ENCODE measurements around the gene CSRP3.

CSRP3 gene

GRCh38 chr11:19208181-19208580 lies 6.4 kb upstream of the CSRP3 start:
- ATAC-seq = no peak
- H3K27ac Mint-ChIP-seq = no peak overlapping the region

GRCh38 chr11:19204836-19205235 lies 3.1 kb upstream of the CSRP3 start:
- H3K27ac Mint-ChIP-seq = no peak overlapping the region
- no peak overlapping the region for H3K4me3 Mint-ChIP-seq
- no peaks in the 10 kb centered on the region for H3K4me1 Mint-ChIP-seq
- ATAC-seq (no peak), DNase-seq (no peak)
- H3K27me3 Mint-ChIP-seq = peaks cover 24% of the 10 kb centered on the region
- no peaks in the 10 kb centered on the region for H3K9me3 Mint-ChIP-seq

More at GRCh38 chr11:19208181-19208580, 6.4 kb upstream of the CSRP3 start:
- no peak for DNase-seq
- no peaks in the 10 kb centered on the region for H3K9me3 Mint-ChIP-seq
- peaks cover 16% of the 10 kb centered on the region for H3K27me3 Mint-ChIP-seq
- H3K4me3 Mint-ChIP-seq = no peak overlapping the region
- H3K4me1 Mint-ChIP-seq = no peaks in the 10 kb centered on the region

GRCh38 chr11:19200410-19201201 lies 1.2 kb downstream of the CSRP3 start:
- no peaks in the 10 kb centered on the region for H3K4me1 Mint-ChIP-seq
- ATAC-seq = no peak
- H3K9me3 Mint-ChIP-seq = no peaks in the 10 kb centered on the region
- no peak overlapping the region for H3K27ac Mint-ChIP-seq
- DNase-seq = no peak
- no peak overlapping the region for H3K4me3 Mint-ChIP-seq
- H3K27me3 Mint-ChIP-seq = peaks cover 8% of the 10 kb centered on the region

- DNase-seq = no peak
- H3K27me3 Mint-ChIP-seq = peaks cover 8% of the 10 kb centered on the region
- no peak for ATAC-seq
- no peaks in the 10 kb centered on the region for H3K4me1 Mint-ChIP-seq
- H3K27ac Mint-ChIP-seq = peak overlapping the region in 1 of 2 donors; percentile 41
- no peaks in the 10 kb centered on the region for H3K9me3 Mint-ChIP-seq
- no peak overlapping the region for H3K4me3 Mint-ChIP-seq
Measured at GRCh38 chr11:19199771-19200170, 2.0 kb downstream of the CSRP3 start.

- DNase-seq = no peak
- no peak overlapping the region for H3K4me3 Mint-ChIP-seq
- no peaks in the 10 kb centered on the region for H3K4me1 Mint-ChIP-seq
- no peak for ATAC-seq
- H3K27ac Mint-ChIP-seq = no peak overlapping the region
- H3K9me3 Mint-ChIP-seq = no peaks in the 10 kb centered on the region
- H3K27me3 Mint-ChIP-seq = peaks cover 8% of the 10 kb centered on the region
Measured at GRCh38 chr11:19199048-19199447, 2.7 kb downstream of the CSRP3 start.

- no peaks in the 10 kb centered on the region for H3K9me3 Mint-ChIP-seq
- H3K27ac Mint-ChIP-seq = no peak overlapping the region
- no peak overlapping the region for H3K4me3 Mint-ChIP-seq
- H3K27me3 Mint-ChIP-seq = peaks cover 8% of the 10 kb centered on the region
- H3K4me1 Mint-ChIP-seq = no peaks in the 10 kb centered on the region
- no peak for ATAC-seq
- DNase-seq = no peak
Measured at GRCh38 chr11:19196432-19196831, 5.4 kb downstream of the CSRP3 start.

GRCh38 chr11:19194620-19195308 lies 7.0 kb downstream of the CSRP3 start:
- peak overlapping the region in 1 of 2 donors; percentile 52 for H3K27ac Mint-ChIP-seq

GRCh38 chr11:19193916-19194315 lies 7.9 kb downstream of the CSRP3 start:
- H3K4me3 Mint-ChIP-seq = no peak overlapping the region
- DNase-seq (no peak), ATAC-seq (no peak)
- H3K27me3 Mint-ChIP-seq = no peaks in the 10 kb centered on the region
- no peaks in the 10 kb centered on the region for H3K4me1 Mint-ChIP-seq
- H3K9me3 Mint-ChIP-seq = no peaks in the 10 kb centered on the region
- H3K27ac Mint-ChIP-seq = no peak overlapping the region

More at GRCh38 chr11:19194620-19195308, 7.0 kb downstream of the CSRP3 start:
- no peaks in the 10 kb centered on the region for H3K27me3 Mint-ChIP-seq
- no peak for DNase-seq
- no peaks in the 10 kb centered on the region for H3K4me1 Mint-ChIP-seq
- no peaks in the 10 kb centered on the region for H3K9me3 Mint-ChIP-seq
- no peak overlapping the region for H3K4me3 Mint-ChIP-seq
- no peak for ATAC-seq

- Mint-ChIP-seq H3K4me1 (no peaks in the 10 kb centered on the region), H3K27ac (no peak overlapping the region), H3K27me3 (no peaks in the 10 kb centered on the region), H3K4me3 (no peak overlapping the region), H3K9me3 (no peaks in the 10 kb centered on the region)
- no peak for DNase-seq
- no peak for ATAC-seq
Measured at GRCh38 chr11:19191530-19192169, 10.1 kb downstream of the CSRP3 start.

- Mint-ChIP-seq H3K27me3 (no peaks in the 10 kb centered on the region), H3K9me3 (no peaks in the 10 kb centered on the region), H3K4me1 (no peaks in the 10 kb centered on the region), H3K4me3 (no peak overlapping the region), H3K27ac (no peak overlapping the region)
- DNase-seq (no peak), ATAC-seq (no peak)
Measured at GRCh38 chr11:19187833-19188258, 13.9 kb downstream of the CSRP3 start.

- DNase-seq = no peak
- no peak for ATAC-seq
- Mint-ChIP-seq H3K9me3 (no peaks in the 10 kb centered on the region), H3K4me1 (no peaks in the 10 kb centered on the region), H3K4me3 (no peak overlapping the region), H3K27me3 (no peaks in the 10 kb centered on the region), H3K27ac (no peak overlapping the region)
Measured at GRCh38 chr11:19187114-19187832, 14.5 kb downstream of the CSRP3 start.

- Mint-ChIP-seq H3K4me3 (no peak overlapping the region), H3K27ac (peak overlapping the region in 1 of 2 donors; percentile 21), H3K9me3 (no peaks in the 10 kb centered on the region), H3K27me3 (no peaks in the 10 kb centered on the region), H3K4me1 (no peaks in the 10 kb centered on the region)
- no peak for DNase-seq
- ATAC-seq = no peak
Measured at GRCh38 chr11:19185516-19186052, 16.2 kb downstream of the CSRP3 start.

- H3K27me3 Mint-ChIP-seq = no peaks in the 10 kb centered on the region
Measured at GRCh38 chr11:19185036-19185435, 16.7 kb downstream of the CSRP3 start.

GRCh38 chr11:19183646-19184045 lies 18.1 kb downstream of the CSRP3 start:
- ATAC-seq = no peak
- no peak overlapping the region for H3K4me3 Mint-ChIP-seq
- H3K9me3 Mint-ChIP-seq = no peaks in the 10 kb centered on the region
- DNase-seq = no peak
- H3K27me3 Mint-ChIP-seq = no peaks in the 10 kb centered on the region
- no peaks in the 10 kb centered on the region for H3K4me1 Mint-ChIP-seq
- no peak overlapping the region for H3K27ac Mint-ChIP-seq

More at GRCh38 chr11:19185036-19185435, 16.7 kb downstream of the CSRP3 start:
- Mint-ChIP-seq H3K9me3 (no peaks in the 10 kb centered on the region), H3K4me3 (no peak overlapping the region), H3K27ac (no peak overlapping the region), H3K4me1 (no peaks in the 10 kb centered on the region)
- ATAC-seq (no peak), DNase-seq (no peak)

GRCh38 chr11:19181531-19182261 lies 20.1 kb downstream of the CSRP3 start:
- Mint-ChIP-seq H3K4me3 (no peak overlapping the region), H3K27ac (no peak overlapping the region)
- DNase-seq = no peak

More at GRCh38 chr11:19181531-19182261, 20.1 kb downstream of the CSRP3 start:
- no peak for ATAC-seq
- no peaks in the 10 kb centered on the region for H3K9me3 Mint-ChIP-seq
- no peaks in the 10 kb centered on the region for H3K27me3 Mint-ChIP-seq
- no peaks in the 10 kb centered on the region for H3K4me1 Mint-ChIP-seq
